DOHH2 (cell line): ENCODE results near the gene ROR1.

ENCODE experiments used
- EZH2phosphoT487 ChIP-seq: fragments of 200-600 bp; sonication (generic); IDR thresholded peaks from 2 replicates; pipeline ENCODE4 v1.6.1; 2017; ENCODE audit warnings: borderline replicate concordance, mild to moderate bottlenecking, antibody characterized with exemption, low read length, moderate library complexity, mixed read lengths
- TF ChIP-seq, protein P1 (sequence below): fragments of 200-600 bp; sonication (generic); IDR thresholded peaks from one replicate; pipeline ENCODE4 v1.5.1; 2014; ENCODE audit warnings: antibody characterized with exemption, mild to moderate bottlenecking, low read depth, low read length; ENCODE audit not compliant: poor library complexity, severe bottlenecking

DNA sequence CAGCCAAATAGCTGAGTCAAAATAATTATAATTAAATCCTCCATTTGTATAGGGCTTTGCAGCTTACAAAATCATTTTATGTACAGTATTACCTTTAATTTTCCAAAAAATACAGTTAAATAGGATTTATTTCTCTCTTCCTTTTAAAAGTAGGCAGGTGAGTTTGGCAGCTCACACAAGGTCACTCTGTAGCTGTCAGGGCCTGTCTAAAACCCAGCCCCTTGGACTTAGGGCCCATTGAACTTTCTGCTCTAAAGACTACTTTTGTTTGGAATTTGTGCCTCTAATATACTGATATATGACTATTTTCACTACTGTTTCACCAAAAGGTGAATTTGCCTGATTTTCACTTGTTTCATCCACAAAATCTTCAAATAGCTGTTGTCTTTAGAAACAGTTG is 10.3 kb downstream of the ROR1 start:
- TF ChIP-seq, protein P1, sequence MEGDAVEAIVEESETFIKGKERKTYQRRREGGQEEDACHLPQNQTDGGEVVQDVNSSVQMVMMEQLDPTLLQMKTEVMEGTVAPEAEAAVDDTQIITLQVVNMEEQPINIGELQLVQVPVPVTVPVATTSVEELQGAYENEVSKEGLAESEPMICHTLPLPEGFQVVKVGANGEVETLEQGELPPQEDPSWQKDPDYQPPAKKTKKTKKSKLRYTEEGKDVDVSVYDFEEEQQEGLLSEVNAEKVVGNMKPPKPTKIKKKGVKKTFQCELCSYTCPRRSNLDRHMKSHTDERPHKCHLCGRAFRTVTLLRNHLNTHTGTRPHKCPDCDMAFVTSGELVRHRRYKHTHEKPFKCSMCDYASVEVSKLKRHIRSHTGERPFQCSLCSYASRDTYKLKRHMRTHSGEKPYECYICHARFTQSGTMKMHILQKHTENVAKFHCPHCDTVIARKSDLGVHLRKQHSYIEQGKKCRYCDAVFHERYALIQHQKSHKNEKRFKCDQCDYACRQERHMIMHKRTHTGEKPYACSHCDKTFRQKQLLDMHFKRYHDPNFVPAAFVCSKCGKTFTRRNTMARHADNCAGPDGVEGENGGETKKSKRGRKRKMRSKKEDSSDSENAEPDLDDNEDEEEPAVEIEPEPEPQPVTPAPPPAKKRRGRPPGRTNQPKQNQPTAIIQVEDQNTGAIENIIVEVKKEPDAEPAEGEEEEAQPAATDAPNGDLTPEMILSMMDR = no peak
- no peak for TF ChIP-seq EZH2phosphoT487
